Measurements from ENCODE around the gene FERMT1.

- TF ChIP-seq CTCF (conservative IDR thresholded peaks at IDR 0.05; ENCODE audit: low read depth, low read length) (no peak), EZH2phosphoT487 (IDR thresholded peaks at IDR 0.05; ENCODE audit: borderline replicate concordance, low read length) (no peak)
These were observed 48.0 kb downstream of the FERMT1 start for GRCh38 chr20:6074784-6075183.

Measured in PC-3 (cell line).